ENCODE measurements around the gene MED25.

MED25 gene

DNA sequence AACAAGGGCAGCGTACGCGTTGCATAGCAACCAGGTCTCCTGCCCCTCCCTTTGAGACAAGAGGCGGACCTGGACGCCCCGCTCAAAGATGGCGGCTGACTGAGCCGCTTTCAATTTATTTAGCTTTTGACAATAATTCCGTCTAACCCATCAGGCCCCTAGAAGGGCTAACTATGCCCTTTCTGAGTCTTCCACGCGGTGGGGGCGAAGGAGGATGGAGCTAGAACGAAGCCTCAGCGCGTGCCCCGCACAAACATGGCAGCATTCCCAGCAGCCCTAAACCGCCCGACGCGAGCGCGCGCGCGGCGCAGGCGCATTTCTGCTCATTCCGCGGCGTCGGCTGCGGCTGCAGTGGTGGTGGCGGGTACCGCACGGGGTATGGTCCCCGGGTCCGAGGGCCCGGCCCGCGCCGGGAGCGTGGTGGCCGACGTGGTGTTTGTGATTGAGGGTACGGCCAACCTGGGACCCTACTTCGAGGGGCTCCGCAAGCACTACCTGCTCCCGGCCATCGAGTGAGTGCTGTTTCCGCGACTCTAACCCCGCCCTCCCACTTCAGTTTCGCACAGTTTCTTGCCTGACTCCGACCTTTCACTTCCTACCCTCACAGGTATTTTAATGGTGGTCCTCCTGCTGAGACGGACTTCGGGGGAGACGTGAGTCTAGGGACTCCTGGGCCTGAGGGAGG, at the start of gene MED25:
MED25 (plus strand) TSS at position 326 of the 685 bp plus-strand sequence; CDS start at position 379, 53 bp downstream.
- peak; percentile 81 for DNase-seq (ENCODE audit: low read depth)

DNA sequence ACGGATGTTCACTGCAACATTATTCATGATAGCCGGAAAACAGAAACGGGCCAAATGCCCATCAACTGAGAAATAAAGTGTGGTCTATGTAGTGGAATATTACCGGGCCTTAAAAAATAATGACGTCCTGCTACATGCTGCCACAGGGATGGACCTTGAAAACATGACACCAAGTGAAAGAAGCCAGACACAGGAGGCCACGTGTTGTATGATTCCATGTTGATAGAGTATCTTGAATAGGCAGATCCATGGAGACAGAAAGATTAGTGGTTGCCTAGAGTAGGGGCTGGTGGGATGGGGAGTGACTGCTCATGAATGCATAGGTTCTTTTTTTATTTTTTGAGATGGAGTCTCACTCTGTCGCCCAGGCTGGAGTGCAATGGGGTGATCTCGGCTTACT, 47.6 kb upstream of the MED25 start:
- no peak for DNase-seq (ENCODE audit: low read depth)

DNA sequence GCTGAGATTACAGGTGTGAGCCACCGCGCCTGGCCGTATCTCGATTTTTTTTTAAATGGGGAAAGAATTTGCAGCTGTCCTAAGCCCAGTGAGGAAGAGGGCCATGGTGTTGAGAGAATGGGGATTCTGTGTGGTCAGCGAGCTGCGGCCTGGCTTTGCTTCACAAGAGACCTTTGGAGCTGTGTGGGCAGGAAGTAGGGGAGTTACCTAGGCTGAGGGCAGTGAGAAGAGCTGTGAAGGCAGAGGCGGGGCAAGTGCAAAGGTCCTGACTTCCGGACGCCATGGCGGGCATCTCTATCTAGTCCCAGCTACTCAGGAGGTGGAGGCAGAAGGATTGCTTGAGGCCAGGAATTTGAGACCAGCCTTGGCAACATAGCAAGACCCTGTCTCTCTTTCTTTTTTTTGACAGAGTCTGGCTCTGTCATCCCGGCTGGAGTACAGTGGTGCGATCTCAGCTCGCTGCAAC, 46.4 kb upstream of the MED25 start:
- no peak for DNase-seq (ENCODE audit: low read depth)

- no peak for DNase-seq (ENCODE audit: low read depth)
These were observed 45.1 kb upstream of the MED25 start for GRCh38 chr19:49772850-49773432.

DNA sequence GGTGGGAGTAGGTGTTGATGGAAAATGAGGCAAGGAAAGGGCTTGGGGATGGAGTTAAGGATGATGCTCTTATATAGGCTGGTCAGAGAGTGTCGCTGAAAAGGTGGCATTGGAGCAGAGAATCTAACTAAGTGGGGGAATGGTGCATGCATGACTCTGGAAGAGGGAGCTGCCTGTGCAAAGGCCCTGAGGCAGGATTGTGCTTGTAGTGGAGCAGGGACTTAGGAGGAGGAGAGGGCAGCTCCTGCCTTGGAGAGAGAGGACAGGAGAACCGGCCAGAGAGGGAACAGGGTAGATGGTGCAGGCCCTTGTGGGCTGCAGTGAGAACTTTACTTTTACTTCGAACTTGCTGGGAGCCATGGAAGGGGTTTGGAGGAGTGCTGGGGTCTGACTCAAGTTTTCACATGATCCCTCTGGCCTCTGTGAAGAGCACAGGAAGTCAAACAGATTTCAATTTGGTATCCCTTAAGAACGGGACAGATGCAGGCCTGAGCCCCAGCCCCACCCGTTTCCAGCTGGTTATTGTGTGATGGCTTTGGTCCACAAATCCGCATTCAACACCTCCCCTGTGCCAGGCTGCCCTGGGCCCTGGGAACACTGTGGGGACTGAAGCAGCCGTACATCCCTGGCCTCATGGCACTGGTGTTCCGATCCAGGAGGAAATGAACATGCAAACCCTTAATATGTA, 44.3 kb upstream of the MED25 start:
- DNase-seq (ENCODE audit: low read depth), result no peak

- no peak for DNase-seq (ENCODE audit: low read depth)
These were observed 43.1 kb upstream of the MED25 start for GRCh38 chr19:49774969-49775368.

DNA sequence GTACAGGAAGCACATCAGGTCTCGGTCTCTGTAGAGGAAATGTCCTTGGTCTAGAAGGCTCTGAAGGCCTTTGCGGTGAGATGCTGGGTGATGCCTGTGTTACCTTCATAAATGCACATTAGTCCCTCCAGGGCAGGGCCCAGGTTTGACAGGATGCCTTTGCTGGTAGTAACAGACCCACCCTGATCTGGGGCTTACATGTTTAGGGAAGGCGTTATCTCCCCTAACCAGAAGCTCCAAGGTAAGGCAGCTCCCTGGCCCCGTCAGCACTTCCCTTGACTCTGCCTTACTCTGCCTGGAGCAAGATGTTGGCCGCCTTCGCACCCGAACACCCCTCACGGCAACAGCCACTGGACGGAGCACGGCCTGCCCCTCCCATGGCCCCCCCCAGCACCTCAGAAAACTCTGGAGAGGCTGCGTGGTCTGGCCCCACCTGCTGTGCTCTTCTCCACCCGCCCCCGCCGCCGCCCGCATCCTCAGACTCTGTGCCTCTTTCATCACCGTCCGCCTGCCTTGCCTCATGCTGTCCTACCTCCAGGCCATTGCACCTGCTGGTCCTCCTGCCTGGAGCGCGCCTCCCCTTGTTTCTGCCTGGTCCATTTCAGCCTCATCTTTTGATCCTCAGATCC, 42.2 kb upstream of the MED25 start:
- no peak for DNase-seq (ENCODE audit: low read depth)

DNA sequence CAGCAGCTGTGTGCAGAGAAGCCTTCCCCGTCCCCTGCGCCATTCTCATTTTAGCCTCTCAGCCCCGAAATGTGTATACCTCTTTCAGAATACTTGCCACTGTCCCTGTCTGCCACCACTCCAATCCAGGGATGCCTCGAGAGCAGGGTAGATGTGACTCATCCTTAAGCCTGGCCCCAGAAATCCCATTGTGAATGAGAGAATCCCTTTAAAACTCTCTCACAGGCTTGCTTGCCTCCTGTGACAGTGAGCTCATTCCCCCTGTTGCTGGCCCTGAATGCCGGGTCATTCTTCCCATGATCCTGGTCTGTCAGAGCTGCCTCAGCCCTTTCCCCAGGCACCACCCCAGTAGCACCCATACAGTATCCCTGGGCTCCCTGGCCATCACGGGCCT, 41.7 kb upstream of the MED25 start:
- DNase-seq (ENCODE audit: low read depth), result no peak

DNA sequence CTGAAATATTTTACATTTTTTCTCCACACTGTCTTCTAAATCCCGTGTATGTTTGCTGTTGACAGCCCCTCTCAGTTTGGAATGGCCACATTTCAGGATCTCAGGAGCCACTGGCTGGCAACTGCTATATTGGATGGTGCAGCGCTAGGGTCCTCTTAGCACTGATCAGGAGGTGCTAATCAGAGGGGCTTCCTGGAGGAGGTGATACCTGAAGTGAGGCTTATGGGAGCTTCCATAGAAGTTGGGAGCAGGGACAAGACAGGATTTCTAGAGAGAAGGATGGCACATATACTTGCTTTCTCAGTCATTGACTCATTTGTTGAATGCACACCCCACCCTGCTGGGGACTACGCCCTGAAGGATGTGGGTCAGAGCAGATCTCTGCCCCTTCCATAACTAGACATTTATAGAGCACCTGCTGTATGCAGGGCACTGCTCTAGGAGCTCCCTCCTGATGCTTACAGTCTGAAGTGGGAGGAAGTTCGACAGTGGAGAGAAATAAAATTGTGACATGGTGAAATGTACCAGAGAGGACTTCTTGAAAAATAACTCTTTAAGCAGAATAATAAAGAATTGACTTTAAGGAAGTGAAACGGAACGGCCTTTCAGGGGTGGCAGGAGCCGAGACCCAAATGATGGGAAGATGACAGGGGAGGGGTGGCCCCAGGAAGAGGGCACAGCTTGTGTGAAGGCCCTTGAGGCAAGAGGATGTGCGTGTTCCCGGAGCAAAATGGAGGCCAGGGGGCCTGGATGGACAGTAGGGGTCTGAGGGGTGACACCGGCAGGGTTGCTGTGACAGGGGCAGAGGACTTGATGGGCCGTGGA, 38.1 kb upstream of the MED25 start:
- no peak for DNase-seq (ENCODE audit: low read depth)

DNA sequence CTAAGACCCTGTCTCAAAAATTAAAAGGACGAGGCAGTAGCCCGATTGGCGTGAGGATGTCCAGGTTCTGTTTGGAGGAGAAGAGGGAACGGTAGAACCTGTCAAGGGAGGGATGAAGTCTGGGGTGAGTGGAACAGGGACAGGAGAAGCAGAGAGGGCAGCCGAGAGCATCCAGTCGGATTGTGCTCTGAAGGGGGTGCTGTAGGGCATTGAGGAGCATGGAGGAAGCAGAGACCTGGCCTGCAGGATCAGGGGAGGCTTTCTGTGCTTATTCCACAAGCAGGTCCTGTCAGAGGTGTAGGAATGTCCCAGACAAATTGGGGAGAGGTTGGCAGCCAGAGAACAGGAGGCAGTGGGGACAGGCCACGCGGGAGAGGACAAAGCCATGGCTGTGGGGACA, 37.2 kb upstream of the MED25 start:
- no peak for DNase-seq (ENCODE audit: low read depth)

DNA sequence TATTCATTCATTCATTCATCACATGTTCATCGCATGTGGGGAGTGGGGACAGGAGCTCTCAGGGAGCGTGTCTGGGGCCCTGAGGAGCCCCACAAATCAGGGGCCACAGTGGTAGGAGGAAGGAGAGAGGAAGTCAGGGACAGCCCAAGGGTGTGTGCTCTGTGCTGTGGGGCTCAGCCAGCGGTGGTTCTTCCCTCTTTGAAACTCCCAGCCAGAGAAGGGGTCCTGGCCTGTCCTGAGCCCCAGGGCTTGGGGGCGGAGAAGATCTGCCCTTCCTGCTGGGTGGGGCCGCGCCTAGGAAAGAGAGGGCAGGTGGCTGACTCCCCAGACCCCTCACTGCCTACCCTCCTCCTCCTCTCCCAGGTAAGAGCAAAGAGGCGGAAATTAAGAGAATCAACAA, 36.7 kb upstream of the MED25 start:
- no peak for DNase-seq (ENCODE audit: low read depth)

GRCh38 chr19:49782515-49782914, 35.6 kb upstream of the MED25 start:
- no peak for DNase-seq (ENCODE audit: low read depth)

GRCh38 chr19:49786376-49786820, 31.7 kb upstream of the MED25 start:
- DNase-seq (ENCODE audit: low read depth), result peak; percentile 26

- DNase-seq (ENCODE audit: low read depth), result no peak
These were observed 30.3 kb upstream of the MED25 start for GRCh38 chr19:49787746-49788145.

DNA sequence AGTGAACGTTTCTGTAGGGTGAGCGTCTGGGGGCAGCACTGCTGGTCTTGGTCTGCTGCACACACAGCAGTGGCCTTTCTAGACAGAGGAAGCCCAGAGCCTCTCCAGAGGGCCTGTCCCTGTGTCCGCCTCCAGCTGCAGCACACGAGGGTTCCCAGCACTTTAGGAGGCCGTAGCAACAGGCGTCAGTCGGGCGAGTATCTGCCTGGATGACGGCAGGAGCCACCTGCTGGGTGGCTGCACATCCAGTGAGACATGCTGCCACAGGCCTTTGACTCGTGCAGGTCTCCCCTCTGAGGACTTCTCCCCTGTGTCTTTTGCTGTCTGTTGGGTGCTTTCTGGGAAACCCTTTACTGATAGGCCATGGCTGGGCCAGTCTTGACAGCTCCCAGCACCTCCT, 29.2 kb upstream of the MED25 start:
- no peak for DNase-seq (ENCODE audit: low read depth)

DNA sequence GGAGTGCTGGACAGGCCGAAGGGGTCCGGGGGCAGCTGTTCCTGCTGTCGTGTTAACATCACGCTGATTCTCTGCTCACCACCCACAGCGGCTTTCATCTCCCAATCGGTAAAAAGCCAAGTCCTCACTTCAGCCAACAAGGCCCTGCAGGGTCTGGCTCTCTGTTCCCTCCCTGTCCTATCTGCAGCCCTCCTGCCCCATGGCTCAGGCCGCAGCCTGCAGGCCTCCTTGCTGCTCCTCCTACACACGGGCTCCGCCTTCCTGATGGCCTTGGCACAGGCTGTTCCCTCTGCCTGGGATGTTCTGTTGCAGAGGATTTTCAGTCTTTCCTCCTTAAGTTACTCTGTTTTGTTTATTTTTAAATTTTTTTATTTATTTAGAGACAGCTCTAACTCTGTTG, 27.2 kb upstream of the MED25 start:
- DNase-seq (ENCODE audit: low read depth), result no peak

DNA sequence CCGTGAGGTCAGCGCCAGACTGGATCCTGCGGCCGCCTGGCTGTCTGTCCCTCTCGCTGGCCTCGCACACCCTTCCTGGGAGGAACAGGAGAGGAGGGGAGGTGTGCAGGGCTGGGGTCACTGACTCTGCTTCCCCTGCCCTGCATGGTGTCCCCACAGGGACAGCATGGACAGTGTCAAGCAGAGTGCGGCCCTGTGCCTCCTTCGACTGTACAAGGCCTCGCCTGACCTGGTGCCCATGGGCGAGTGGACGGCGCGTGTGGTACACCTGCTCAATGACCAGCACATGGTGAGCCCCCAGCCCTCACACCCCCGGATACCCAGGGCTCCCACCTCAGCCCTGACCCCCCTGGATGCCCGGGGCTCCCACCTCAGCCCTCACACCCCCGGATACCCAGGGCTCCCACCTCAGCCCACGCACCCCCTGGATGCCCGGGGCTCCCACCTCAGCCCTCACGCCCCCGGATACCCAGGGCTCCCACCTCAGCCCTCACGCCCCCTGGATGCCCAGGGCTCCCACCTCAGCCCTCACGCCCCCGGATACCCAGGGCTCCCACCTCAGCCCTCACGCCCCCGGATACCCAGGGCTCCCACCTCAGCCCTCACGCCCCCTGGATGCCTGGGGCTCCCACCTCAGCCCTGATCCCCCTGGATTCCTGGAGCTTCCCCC, 26.2 kb upstream of the MED25 start:
- DNase-seq (ENCODE audit: low read depth), result no peak

- no peak for DNase-seq (ENCODE audit: low read depth)
These were observed 25.1 kb upstream of the MED25 start for GRCh38 chr19:49792829-49793560.

DNA sequence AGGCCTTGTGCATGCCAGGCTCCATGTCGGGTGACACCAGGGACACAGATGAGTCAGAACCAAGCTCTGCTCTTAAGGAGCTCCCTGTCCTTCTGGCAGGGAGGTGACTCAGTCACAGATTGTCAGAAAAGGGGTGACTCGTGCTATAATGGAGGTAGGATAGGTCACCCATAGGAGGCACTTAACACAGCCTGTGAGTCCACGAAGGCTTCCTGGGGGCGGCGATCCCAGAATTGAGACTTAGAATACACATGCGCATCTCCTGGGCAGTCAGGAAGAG, 24.6 kb upstream of the MED25 start:
- no peak for DNase-seq (ENCODE audit: low read depth)

DNA sequence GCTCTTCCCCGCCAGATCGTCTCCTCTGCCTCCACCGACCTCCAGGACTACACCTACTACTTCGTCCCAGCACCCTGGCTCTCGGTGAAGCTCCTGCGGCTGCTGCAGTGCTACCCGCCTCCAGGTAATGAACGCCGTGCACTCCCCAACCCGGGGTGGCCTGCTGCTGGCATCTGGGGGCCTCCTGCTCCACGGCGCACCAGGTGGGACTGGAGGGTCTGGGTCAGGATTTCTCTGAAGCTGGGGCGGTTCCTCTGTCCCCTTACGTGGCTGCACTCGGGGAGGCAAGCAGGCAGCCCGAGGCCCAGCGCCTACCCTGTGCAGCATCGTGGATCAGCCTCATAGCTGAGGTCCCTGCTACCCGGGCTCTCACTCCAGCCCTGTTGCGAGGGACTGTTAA, 22.5 kb upstream of the MED25 start:
- DNase-seq (ENCODE audit: low read depth), result no peak

GRCh38 chr19:49798574-49798973, 19.5 kb upstream of the MED25 start:
- DNase-seq (ENCODE audit: low read depth), result no peak

Measured in fibroblast of the conjunctiva (primary cell).